WERI-Rb-1 (cell line): ENCODE results near the gene RXRG.
"Not testable (repeated sequence)": the region's sequence is repeated elsewhere in the genome, so short reads cannot be mapped to it uniquely, and the experiment has no call there.

Experiments used
- DNase-seq: peaks from one replicate; pipeline ENCODE4 v3.0.0-alpha.2; 2020
- H3K27ac ChIP-seq: fragments of 250-450 bp; sonication (Bioruptor Pico); 2 replicates; pipeline ENCODE4 v1.5.1; 2020; ENCODE audit warnings: mild to moderate bottlenecking, moderate library complexity
- H3K27me3 ChIP-seq: fragments of 250-450 bp; sonication (Bioruptor Pico); 2 replicates; pipeline ENCODE4 v1.5.1; 2021; ENCODE audit warnings: mild to moderate bottlenecking, low read depth, moderate library complexity; ENCODE audit not compliant: insufficient read depth, severe bottlenecking
- H3K36me3 ChIP-seq: fragments of 250-450 bp; sonication (Bioruptor Pico); 2 replicates; pipeline ENCODE4 v1.5.1; 2020; ENCODE audit warnings: mild to moderate bottlenecking, moderate library complexity
- H3K4me3 ChIP-seq: 2 replicates; pipeline ENCODE4 v1.5.1; 2011; ENCODE audit warnings: low read depth, mild to moderate bottlenecking, control low read depth, low read length
- H3K9me3 ChIP-seq: fragments of 250-450 bp; sonication (Bioruptor Pico); 2 replicates; pipeline ENCODE4 v1.5.1; 2021; ENCODE audit warnings: mild to moderate bottlenecking, moderate library complexity; ENCODE audit not compliant: severe bottlenecking
- TF ChIP-seq, protein P1 (sequence below): IDR thresholded peaks from 2 replicates; pipeline ENCODE4 v1.5.1; 2011; ENCODE audit warnings: low read depth, mild to moderate bottlenecking, control low read depth, inconsistent platforms, low read length

RXRG gene

DNA sequence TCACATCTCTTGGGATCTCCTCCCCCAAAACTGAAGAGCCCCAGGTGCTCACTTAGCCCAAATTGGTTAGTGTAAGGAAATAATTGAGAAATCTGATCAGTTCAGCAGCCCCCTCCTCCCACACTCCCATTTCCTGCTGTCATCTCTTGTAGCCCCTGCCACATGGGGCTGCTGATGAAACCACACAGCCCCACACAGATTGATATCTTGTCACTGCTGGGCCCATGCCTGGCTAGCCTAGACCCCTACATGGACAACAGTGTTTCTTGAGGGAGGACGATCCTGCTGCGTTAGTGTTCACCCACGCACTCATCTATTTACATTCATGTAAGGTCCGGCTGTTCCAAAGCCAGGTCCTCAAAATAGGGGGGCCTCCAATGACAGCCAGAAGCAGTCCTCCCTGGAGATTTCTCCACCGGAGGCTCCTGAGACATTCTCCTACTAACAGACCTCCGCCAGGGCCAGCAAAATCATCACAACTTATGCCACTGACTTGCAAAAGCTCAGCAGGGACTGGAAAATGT lies 23.9 kb upstream of the RXRG start:
- no peak overlapping the region for H3K4me3 ChIP-seq
- TF ChIP-seq, protein P1, sequence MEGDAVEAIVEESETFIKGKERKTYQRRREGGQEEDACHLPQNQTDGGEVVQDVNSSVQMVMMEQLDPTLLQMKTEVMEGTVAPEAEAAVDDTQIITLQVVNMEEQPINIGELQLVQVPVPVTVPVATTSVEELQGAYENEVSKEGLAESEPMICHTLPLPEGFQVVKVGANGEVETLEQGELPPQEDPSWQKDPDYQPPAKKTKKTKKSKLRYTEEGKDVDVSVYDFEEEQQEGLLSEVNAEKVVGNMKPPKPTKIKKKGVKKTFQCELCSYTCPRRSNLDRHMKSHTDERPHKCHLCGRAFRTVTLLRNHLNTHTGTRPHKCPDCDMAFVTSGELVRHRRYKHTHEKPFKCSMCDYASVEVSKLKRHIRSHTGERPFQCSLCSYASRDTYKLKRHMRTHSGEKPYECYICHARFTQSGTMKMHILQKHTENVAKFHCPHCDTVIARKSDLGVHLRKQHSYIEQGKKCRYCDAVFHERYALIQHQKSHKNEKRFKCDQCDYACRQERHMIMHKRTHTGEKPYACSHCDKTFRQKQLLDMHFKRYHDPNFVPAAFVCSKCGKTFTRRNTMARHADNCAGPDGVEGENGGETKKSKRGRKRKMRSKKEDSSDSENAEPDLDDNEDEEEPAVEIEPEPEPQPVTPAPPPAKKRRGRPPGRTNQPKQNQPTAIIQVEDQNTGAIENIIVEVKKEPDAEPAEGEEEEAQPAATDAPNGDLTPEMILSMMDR = no peak
- H3K27me3 ChIP-seq = no peaks in the 10 kb centered on the region
- H3K36me3 ChIP-seq = no peaks in the 10 kb centered on the region
- H3K9me3 ChIP-seq = no peaks in the 10 kb centered on the region
- H3K27ac ChIP-seq = peak overlapping the region; percentile 77
- DNase-seq = no peak

DNA sequence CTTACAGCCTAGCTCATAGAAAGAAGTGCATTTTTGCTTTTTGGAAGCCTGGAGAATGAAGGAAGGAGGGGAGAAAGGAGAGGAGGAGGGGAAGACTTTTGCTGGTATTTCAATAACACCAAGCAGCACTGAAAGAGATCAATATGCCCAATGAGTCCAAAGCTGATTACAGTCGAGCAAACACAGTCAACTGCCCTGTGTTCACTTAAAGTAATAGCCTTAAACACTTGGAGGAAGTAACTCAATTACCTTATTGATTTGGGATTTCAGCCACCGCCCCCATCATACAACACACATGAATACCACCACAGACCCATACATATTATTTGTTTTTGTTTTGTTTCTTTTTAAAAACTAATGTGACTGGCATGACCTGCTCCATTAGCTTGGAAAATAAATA lies 23.3 kb upstream of the RXRG start:
- DNase-seq = peak; percentile 60
- no peaks in the 10 kb centered on the region for H3K36me3 ChIP-seq
- H3K27me3 ChIP-seq = no peaks in the 10 kb centered on the region
- no peak overlapping the region for H3K4me3 ChIP-seq
- H3K9me3 ChIP-seq = no peaks in the 10 kb centered on the region
- H3K27ac ChIP-seq = peak overlapping the region; percentile 77
- TF ChIP-seq, protein P1 = no peak

DNA sequence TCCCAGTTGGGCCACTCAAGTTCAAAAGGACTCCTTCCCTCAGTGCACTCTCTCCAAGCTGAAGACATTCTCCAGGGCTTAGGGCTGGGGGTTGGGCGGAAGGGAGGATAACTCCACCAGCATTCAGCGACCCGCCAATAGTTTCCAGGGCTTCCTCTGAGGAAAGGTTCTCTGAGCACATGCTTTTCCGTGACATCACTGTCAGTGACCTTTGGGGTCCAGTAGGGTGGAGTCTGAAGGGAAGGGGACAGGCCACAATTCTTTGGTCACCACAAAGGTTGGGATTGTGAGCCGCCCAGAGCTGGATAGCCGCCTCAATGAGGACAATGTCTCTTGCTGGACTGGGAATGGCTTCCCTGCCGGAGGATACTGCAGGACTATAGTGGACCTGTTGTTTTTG lies 22.8 kb upstream of the RXRG start:
- Histone ChIP-seq H3K36me3 (no peaks in the 10 kb centered on the region), H3K9me3 (peaks cover 4% of the 10 kb centered on the region), H3K27me3 (no peaks in the 10 kb centered on the region), H3K27ac (peak overlapping the region; percentile 77), H3K4me3 (no peak overlapping the region)
- peak; percentile 64 for DNase-seq
- TF ChIP-seq, protein P1 = no peak

DNA sequence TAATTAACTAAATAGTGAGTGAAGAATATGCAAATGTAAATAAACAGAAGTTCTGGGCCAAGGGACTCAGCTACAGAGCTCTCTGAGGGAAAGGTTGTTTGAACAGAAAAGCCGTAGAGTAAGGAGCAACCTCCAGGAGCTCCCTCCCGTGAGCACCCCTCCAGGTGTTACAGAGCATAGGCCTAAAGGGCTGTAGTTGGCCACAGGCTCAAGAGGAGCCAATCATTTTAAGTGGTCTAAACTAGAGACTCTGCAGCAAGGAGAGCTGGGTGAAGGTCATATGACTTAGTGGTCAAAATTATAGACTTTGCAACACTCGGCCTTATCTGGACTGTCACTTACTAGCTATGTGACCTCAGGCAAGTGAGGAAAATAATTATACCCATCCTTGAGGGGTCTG lies 19.1 kb upstream of the RXRG start:
- H3K4me3 ChIP-seq = no peak overlapping the region
- peak; percentile 34 for DNase-seq
- no peak overlapping the region for H3K27ac ChIP-seq
- peaks cover 9% of the 10 kb centered on the region for H3K9me3 ChIP-seq
- TF ChIP-seq, protein P1 = no peak
- no peaks in the 10 kb centered on the region for H3K27me3 ChIP-seq
- H3K36me3 ChIP-seq = no peaks in the 10 kb centered on the region

DNA sequence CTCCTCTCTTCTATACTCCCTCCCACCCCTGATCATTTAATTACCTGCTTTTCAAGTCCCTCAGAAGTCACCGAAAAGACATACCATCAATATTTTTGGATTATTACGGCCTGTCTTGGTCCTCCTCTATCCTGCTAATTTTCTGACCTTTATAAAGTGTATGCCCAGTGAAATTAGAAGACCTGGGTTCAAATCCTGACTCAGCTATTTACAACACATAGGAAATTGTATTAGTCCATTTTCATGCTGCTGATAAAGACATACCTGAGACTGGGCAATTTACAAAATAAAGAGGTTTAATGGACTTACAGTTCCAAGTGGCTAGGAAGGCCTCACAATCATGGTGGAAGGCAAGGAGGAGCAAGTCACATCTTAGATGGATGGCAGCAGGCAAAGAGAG lies 14.8 kb upstream of the RXRG start:
- H3K36me3 ChIP-seq, H3K9me3 ChIP-seq, H3K27me3 ChIP-seq, DNase-seq, H3K27ac ChIP-seq, H3K4me3 ChIP-seq: not testable (repeated sequence)

DNA sequence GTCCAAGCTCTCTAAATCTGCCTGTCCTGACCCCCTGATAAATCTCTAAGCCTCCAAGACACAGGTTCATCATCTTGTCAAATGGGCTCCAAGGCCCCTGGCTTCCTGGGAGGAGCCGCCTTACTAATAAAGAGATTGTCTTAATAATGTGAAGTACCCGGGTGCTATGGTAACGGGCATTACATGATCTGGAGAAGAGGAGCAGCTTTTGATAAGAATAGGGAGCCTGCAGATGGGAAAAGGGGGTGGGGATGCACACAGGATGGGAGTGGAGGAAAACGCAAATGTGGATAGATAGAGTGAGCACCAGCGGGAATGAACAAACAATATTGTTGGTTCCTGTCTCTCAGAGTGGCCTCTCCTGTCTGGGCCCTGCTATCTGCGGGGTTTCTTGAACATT lies 11.9 kb upstream of the RXRG start:
- Histone ChIP-seq H3K9me3 (no peaks in the 10 kb centered on the region), H3K27ac (peak overlapping the region; percentile 85), H3K4me3 (no peak overlapping the region), H3K36me3 (no peaks in the 10 kb centered on the region), H3K27me3 (no peaks in the 10 kb centered on the region)
- DNase-seq = peak; percentile 94
- TF ChIP-seq, protein P1 = no peak
